ENCODE results near the gene TTYH2. TPM values are rescaled to one million over a fixed set of nuclear protein-coding genes. Genes with fewer than 3 reads are reported as not detected.

TTYH2 gene
- total and polyA plus RNA-seq, 7 donors, result 0.89 to 16.4 (median 5.1) TPM

DNA sequence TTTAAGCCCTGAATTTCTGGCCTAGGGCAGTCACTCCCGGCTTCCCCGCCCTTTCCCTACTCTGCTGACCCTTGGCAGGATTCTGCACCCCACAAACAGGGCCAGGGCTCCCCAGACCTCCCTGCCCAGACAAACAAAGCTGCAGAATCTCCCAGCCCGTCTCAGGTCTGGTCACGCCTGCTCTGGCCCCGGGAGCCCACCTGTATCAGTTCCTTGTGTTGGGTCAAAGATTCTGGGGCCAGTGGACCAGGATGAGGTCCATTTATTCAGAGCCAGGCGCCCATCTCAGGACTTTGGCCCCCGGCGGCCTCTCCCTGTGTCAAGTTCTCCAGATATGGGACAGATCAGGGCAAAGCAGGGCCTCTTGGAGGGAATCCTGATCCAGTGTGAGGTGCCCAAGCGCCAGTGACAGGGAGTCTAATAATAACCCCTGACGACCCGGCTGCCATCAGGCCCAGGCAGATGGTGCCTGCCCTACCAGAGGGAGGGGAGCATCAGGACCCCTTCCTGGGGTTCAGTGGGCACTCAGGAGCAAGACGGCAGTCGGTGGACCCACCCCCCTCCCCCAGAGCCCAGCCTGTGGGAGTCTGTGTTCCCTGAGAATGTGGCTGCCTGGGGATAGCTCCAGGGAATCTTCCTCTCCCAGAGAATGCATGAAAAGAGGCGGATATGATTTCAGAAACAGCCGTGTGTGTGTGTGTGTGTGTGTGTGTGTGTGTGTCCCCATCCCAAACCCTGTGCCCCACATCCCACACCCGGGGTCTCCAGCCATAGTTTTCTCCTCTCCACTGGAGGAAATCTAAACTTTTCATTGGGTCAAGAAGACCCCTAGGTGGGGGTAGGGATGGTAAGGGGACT lies 1.3 kb downstream of the TTYH2 start:
- Histone ChIP-seq H3K27me3 (ENCODE audit: insufficient read depth in 3 of 3, low read length in 2 of 3) (no peaks in the 10 kb centered on the region), H3K36me3 (ENCODE audit: insufficient read depth in 1 of 2, low read depth in 1 of 2) (peaks cover 0 to 9% of the 10 kb centered on the region in 2 donors), H3K9me3 (no peaks in the 10 kb centered on the region), H3K4me1 (peaks cover 38% of the 10 kb centered on the region), H3K4me3 (peak overlapping the region; percentile 60), H3K27ac (peak overlapping the region; percentile 96)
- ATAC-seq, result peak; percentile 62 to 79 (median 72)
- intact Hi-C loops (cut with DNase I), result loop anchor here (5.0 to 10.0 kb wide), 4 partner anchors 148 to 240 kb away; partner anchors contain the start of genes BTBD17 (in 2 of the 2), GPR142 (in 1 of the 2) and GPRC5C (in 1 of the 2)
- DNase-seq, result peak; percentile 45 to 81
- TF ChIP-seq, protein P1, sequence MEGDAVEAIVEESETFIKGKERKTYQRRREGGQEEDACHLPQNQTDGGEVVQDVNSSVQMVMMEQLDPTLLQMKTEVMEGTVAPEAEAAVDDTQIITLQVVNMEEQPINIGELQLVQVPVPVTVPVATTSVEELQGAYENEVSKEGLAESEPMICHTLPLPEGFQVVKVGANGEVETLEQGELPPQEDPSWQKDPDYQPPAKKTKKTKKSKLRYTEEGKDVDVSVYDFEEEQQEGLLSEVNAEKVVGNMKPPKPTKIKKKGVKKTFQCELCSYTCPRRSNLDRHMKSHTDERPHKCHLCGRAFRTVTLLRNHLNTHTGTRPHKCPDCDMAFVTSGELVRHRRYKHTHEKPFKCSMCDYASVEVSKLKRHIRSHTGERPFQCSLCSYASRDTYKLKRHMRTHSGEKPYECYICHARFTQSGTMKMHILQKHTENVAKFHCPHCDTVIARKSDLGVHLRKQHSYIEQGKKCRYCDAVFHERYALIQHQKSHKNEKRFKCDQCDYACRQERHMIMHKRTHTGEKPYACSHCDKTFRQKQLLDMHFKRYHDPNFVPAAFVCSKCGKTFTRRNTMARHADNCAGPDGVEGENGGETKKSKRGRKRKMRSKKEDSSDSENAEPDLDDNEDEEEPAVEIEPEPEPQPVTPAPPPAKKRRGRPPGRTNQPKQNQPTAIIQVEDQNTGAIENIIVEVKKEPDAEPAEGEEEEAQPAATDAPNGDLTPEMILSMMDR (IDR thresholded peaks at IDR 0.05), result no peak
- WGBS, 3 donors, result 20 to 29% (median 22%) methylated on average over 16 of the region's 16 CpGs

DNA sequence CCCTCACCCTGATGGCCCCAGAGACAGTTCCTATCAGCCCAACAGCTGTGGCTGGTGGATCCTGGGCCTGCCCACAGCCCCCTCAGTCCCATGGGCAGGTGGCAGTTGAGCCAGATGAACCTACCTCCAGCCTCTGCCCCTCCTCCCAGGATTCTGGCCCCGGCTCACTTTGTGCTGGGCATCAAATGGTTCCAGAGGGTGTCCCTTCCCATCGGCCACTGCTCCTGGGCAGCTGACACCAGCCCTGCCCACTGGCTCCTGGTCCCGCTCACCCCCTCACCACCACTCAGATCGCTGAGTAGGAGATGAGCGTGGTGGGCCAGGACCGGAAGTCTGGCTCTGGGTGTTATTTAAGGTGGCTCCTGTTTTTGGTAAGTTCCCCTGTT lies 2.0 kb downstream of the TTYH2 start:
- intact Hi-C loops (cut with DNase I), result loop anchor here in 1 of 2 donors (10.0 kb wide), 2 partner anchors 149 to 239 kb away; partner anchors contain the start of genes BTBD17 and GPR142
- DNase-seq, result peak; percentile 37 to 85
- peaks cover 0 to 4% of the 10 kb centered on the region in 2 donors for H3K36me3 ChIP-seq (ENCODE audit: insufficient read depth in 1 of 2, low read depth in 1 of 2)
- TF ChIP-seq, protein P1 (IDR thresholded peaks at IDR 0.05), result no peak
- no peaks in the 10 kb centered on the region for H3K9me3 ChIP-seq
- ATAC-seq, result peak; percentile 57 to 69 (median 62)
- peak overlapping the region; percentile 96 for H3K27ac ChIP-seq
- H3K4me3 ChIP-seq, result peak overlapping the region; percentile 60
- WGBS, 3 donors, result 9 to 23% (median 20%) methylated on average over 6 of the region's 6 CpGs
- H3K4me1 ChIP-seq, result peaks cover 33% of the 10 kb centered on the region
- no peaks in the 10 kb centered on the region for H3K27me3 ChIP-seq (ENCODE audit: insufficient read depth in 3 of 3, low read length in 2 of 3)

DNA sequence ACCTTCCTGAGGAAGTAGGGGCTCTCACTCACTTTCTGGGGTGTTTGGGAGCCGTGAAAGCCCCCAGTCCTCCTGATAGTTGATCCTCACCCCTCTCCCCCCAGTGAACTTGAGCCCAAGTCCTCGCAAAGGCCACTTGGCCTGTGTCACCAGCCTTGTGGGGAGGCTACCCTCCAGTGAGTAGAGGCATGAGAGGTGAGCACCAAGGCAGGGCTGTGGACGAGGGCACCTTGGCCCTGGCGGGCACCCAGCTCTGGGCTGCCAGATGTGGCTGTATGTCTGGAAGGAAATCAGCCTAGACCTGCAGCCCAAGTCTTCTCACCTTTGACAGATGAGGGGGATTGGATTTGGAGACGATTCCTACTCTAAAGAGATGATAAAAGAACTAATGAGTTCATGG lies 3.1 kb downstream of the TTYH2 start:
- peaks cover 23% of the 10 kb centered on the region for H3K4me1 ChIP-seq
- ATAC-seq, result no peak
- peak overlapping the region; percentile 96 for H3K27ac ChIP-seq
- H3K9me3 ChIP-seq, result no peaks in the 10 kb centered on the region
- no peak for DNase-seq
- H3K36me3 ChIP-seq (ENCODE audit: insufficient read depth in 1 of 2, low read depth in 1 of 2), result peaks cover 0 to 4% of the 10 kb centered on the region in 2 donors
- no peak overlapping the region for H3K4me3 ChIP-seq
- TF ChIP-seq, protein P1 (IDR thresholded peaks at IDR 0.05), result no peak
- intact Hi-C loops (cut with DNase I), result loop anchor here in 1 of 2 donors (10.0 kb wide), 2 partner anchors 148 to 238 kb away; partner anchors contain the start of genes BTBD17 and GPR142
- 43 to 57% (median 53%) methylated on average over 5 of the region's 5 CpGs for WGBS, 3 donors
- H3K27me3 ChIP-seq (ENCODE audit: insufficient read depth in 3 of 3, low read length in 2 of 3), result no peaks in the 10 kb centered on the region

DNA sequence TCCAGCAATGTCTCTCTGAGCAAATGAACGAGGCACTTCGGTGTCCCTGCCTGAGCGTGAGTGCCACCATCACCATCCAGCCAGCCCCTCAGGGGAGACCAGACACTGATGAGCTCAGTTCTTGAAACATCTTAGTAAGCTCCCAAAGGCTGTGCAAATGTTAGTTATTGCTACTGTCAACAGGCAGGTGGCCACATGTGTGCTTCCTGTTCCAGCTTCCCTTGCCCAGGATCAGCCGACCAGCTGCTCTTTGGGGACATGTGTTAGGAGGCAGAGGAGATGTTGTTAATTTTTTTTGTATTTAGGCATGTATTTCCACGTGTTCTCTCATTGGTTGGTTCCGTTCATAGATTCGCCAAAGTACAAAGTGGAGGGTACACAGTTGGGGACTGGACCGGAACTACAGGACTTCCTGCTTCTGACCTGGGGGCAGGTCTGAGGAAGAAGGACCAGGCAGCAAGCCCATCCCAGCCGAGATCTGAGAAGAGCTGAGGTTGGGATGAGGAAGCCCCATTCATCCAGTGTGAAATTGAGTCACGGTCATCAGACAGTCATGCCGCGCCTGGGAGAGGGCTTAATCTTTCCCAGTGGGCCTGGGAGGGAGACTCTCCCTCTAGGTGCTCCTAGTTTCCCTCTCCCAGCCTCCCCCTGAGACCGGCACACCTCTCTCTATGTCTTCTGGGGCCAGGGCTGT lies 3.8 kb downstream of the TTYH2 start:
- ATAC-seq, result no peak
- Histone ChIP-seq H3K9me3 (no peaks in the 10 kb centered on the region), H3K27me3 (ENCODE audit: insufficient read depth in 3 of 3, low read length in 2 of 3) (no peaks in the 10 kb centered on the region), H3K36me3 (ENCODE audit: insufficient read depth in 1 of 2, low read depth in 1 of 2) (peaks cover 0 to 4% of the 10 kb centered on the region in 2 donors), H3K4me1 (peaks cover 16% of the 10 kb centered on the region), H3K4me3 (no peak overlapping the region), H3K27ac (peak overlapping the region; percentile 96)
- DNase-seq, result no peak
- TF ChIP-seq, protein P1 (IDR thresholded peaks at IDR 0.05), result no peak
- WGBS, 3 donors, result 39 to 44% (median 40%) methylated on average over 12 to 13 of the region's 13 CpGs
- intact Hi-C loops (cut with DNase I), result loop anchor here in 1 of 2 donors (10.0 kb wide), 2 partner anchors 148 to 238 kb away; partner anchors contain the start of genes BTBD17 and GPR142
